Thymus (tissue), 11 donors: Measurements from ENCODE around the gene TADA2A. TPM values are rescaled to one million over a fixed set of nuclear protein-coding genes. Genes with fewer than 3 reads are reported as not detected.

ENCODE experiments used
- DNase-seq, 9 donors: peaks; one replicate each; pipeline ENCODE4 v3.0.0-alpha.2; 2013; ENCODE audit warnings: low spot score in 9 of 9, low read depth in 6 of 9, missing footprints in 1 of 9
- H3K27ac ChIP-seq, 2 donors: one replicate each; pipeline ENCODE4 v1.5.1; 2013; ENCODE audit warnings: control low read depth in 1 of 2, low read depth in 1 of 2, low read length in 1 of 2, mild to moderate bottlenecking in 1 of 2, moderate library complexity in 1 of 2
- H3K27me3 ChIP-seq, 2 donors: one replicate each; pipeline ENCODE4 v1.5.1; 2013; ENCODE audit warnings: low read length in 1 of 2; ENCODE audit not compliant: control insufficient read depth in 2 of 2, insufficient read depth in 1 of 2
- H3K36me3 ChIP-seq, 2 donors: one replicate each; pipeline ENCODE4 v1.5.1; 2013; ENCODE audit warnings: low read length in 1 of 2, mild to moderate bottlenecking in 1 of 2, moderate library complexity in 1 of 2; ENCODE audit not compliant: control insufficient read depth in 2 of 2, insufficient read depth in 2 of 2
- H3K4me1 ChIP-seq, 2 donors: one replicate each; pipeline ENCODE4 v1.5.1; 2013; ENCODE audit warnings: low read length in 2 of 2; ENCODE audit not compliant: control insufficient read depth in 2 of 2, insufficient read depth in 2 of 2
- H3K4me3 ChIP-seq, 2 donors: one replicate each; pipeline ENCODE4 v1.5.1; 2013; ENCODE audit warnings: low read length in 2 of 2, control low read depth in 1 of 2, mild to moderate bottlenecking in 1 of 2
- H3K9me3 ChIP-seq, 2 donors: one replicate each; pipeline ENCODE4 v1.5.1; 2013; ENCODE audit warnings: low read length in 1 of 2, mild to moderate bottlenecking in 1 of 2; ENCODE audit not compliant: control insufficient read depth in 2 of 2, insufficient read depth in 1 of 2
- WGBS: extraction: QIAGEN DNeasy Blood & Tissue Kit; methylation state at CpG from one replicate; pipeline ENCODE4 v1.1.7; 2013; 5-methylcytosine and 5-hydroxymethylcytosine counted together
- polyA plus RNA-seq: library from polyadenylated mRNA; stranded (reverse); fragments of 200-250 nt; gene quantifications from one replicate; pipeline ENCODE4 v1.2.3, GENCODE V29; 2013
- total RNA-seq: library from RNA; stranded (reverse); fragments of 120-200 nt; gene quantifications from one replicate; pipeline ENCODE4 v1.2.4, GENCODE V29; 2013
- donor health status: healthy.

TADA2A gene
- total and polyA plus RNA-seq, 2 donors, result 14.8 to 18.8 TPM

DNA sequence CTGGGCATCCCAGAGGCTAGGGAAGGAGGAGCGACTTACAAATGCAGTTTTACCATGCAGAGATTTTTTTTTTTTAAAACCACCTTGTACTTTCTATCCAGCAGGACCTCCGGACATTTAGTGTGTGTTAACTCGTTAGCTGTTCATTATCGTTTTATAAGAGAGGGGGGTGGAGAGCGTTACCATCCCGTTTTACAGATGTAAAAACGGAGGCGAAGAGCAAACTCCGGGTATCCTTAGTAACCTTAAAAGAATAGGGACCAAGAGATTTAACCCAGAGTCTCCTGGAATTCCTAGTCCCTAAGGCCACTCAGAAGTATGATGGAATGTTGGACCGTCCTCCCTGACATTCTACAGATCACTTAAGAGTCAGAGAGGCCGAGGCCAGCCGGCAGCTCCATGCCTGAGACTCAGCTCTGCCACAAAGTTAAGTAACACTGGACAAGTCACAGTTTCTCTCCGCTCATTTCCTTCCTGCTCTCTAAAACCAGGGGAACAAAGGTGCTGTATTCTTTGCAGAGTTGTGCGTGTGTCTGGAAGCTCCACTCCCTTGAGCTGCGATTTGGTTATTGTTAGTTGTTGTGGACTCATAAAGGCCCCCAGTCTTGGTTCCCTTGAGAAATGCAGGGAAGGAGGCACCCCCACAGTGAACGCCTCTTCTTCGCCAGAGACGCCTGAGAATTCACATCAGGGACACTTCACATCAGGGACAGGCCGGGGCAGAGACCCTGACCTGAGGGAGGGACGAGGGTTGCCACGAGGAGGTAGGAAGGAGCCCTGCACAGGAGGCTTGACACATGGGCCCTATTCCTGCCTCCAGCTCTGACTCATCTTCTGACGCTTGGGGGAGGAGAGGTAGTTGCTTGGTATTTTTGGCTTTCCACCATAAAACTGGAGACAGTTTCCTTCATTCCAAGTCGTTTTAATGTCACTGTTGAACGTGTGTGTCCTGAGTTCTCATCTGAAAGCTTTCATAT lies 84.2 kb downstream of the TADA2A start:
- Histone ChIP-seq H3K36me3 (no peaks in the 10 kb centered on the region), H3K27me3 (peaks cover 8 to 19% of the 10 kb centered on the region in 2 donors), H3K4me1 (peaks cover 4 to 22% of the 10 kb centered on the region in 2 donors), H3K27ac (peak overlapping the region; percentile 26 to 32), H3K4me3 (peak overlapping the region; percentile 60 to 78), H3K9me3 (no peaks in the 10 kb centered on the region)
- peak in 1 of 9 donors; percentile 20 for DNase-seq
- 53% methylated on average over 24 of the region's 24 CpGs for WGBS

DNA sequence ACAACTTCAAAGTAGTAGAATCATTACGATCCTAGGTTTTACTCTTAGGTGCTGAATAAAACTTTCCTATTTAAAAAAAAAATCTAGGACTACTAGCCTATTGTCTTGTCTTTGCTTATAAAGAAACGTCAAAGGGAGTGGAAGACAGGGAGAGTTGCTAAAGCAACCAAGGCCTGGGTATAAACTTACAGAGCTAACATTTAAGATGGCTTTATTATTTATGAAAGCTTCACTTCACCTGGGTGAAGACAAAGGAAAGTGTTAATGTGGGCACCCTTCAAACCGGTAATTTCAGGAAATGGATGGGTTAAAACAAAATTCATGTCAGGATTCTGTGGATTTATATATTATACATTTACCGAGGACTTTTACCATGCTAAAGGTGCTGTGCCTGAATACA lies 85.5 kb downstream of the TADA2A start:
- H3K27ac ChIP-seq, result no peak overlapping the region
- 85% methylated on average over 4 of the region's 4 CpGs for WGBS

DNA sequence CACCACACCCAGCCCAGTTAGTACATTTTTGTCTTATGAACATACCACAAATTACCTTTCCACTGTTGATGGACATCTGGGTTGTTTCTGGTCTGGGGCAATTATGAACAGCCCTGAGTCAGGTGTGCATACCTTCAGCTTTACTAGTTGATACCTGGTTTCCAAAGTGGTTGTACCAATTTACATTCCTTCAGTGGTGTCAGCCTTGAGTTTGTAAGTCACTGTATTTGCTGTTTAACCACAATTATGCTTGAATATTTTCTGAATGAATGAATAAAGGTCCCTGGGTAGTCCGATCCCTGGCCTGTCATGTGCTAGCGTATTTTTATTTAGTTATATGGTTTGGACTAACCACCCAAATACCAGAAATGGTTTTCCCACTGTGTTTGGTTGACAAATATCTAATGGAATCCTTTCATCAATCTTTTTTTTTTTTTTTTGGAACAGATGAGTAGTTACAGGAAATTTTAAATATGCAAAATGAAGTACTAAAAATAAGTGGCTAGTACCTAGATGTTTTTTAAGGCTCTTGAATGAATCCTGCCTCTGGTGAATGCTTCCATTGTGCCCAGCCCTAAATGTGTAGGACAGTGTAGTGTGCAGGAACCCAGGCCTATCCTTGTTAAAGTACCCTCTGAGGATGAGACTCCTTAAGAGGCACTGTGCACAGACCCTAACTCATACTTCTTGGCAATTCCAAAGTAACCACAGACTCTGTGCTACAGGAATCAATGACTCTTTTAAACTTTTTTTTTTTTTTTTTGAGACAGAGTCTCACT lies 86.8 kb downstream of the TADA2A start:
- no peak overlapping the region for H3K4me3 ChIP-seq
- DNase-seq, result no peak
- H3K9me3 ChIP-seq, result no peaks in the 10 kb centered on the region
- H3K4me1 ChIP-seq, result peaks cover 4 to 22% of the 10 kb centered on the region in 2 donors
- WGBS, result 97% methylated on average over 2 of the region's 2 CpGs
- H3K36me3 ChIP-seq, result no peaks in the 10 kb centered on the region
- peaks cover 6 to 15% of the 10 kb centered on the region in 2 donors for H3K27me3 ChIP-seq
- H3K27ac ChIP-seq, result no peak overlapping the region

More for the DNA sequence above, 85.5 kb downstream of the TADA2A start:
- peaks cover 8 to 19% of the 10 kb centered on the region in 2 donors for H3K27me3 ChIP-seq
- no peaks in the 10 kb centered on the region for H3K9me3 ChIP-seq
- H3K36me3 ChIP-seq, result no peaks in the 10 kb centered on the region
- DNase-seq, result no peak
- H3K4me3 ChIP-seq, result no peak overlapping the region
- peaks cover 4 to 22% of the 10 kb centered on the region in 2 donors for H3K4me1 ChIP-seq

DNA sequence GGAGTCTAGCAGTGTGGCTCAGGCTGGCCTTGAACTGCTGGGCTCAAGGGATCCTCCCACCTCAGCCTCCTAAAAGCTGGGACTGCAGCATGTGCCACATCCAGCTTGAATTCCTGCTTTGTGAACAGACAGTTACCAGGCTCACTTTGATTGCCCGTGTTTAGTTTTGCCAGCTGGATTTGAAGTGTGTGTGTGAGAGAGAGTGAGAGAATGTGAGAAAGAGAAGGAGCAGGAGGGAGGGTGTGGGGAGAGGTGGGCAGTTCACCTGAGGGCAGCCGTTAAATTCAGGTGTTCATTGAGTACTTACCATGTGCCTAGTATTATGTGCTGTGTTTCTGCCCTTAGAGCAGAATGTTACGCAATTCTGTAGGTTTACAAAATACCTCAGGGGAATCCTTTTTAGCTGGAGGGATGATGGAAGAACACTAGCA lies 87.7 kb downstream of the TADA2A start:
- DNase-seq, result no peak

DNA sequence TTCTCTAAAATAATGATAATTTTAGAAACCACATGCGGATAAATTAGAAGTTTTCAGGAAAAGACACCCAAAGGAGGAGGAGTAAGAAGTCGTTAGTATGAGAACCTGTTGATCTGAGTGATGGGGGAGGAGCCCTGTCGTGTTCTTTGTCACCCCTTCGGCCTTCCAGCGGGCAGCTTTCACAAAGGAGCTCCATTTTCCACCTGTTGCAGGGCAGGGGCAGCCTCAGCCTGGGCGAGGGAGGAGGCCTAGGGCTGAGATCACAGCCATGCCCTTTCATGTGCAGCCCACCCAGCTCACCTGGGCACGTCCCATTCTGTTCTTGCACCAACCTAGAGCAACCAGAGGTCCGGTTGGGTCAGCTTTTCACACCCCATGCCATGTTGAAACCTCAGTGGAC lies 88.3 kb downstream of the TADA2A start:
- WGBS, result 93% methylated on average over 8 of the region's 8 CpGs
- no peak for DNase-seq
- peaks cover 0 to 5% of the 10 kb centered on the region in 2 donors for H3K27me3 ChIP-seq
- peaks cover 0 to 12% of the 10 kb centered on the region in 2 donors for H3K4me1 ChIP-seq
- H3K4me3 ChIP-seq, result no peak overlapping the region
- no peak overlapping the region for H3K27ac ChIP-seq
- no peaks in the 10 kb centered on the region for H3K36me3 ChIP-seq
- no peaks in the 10 kb centered on the region for H3K9me3 ChIP-seq

More for the DNA sequence above, 87.7 kb downstream of the TADA2A start:
- Histone ChIP-seq H3K27ac (no peak overlapping the region), H3K9me3 (no peaks in the 10 kb centered on the region), H3K27me3 (peaks cover 0 to 6% of the 10 kb centered on the region in 2 donors), H3K4me1 (peaks cover 0 to 12% of the 10 kb centered on the region in 2 donors), H3K36me3 (no peaks in the 10 kb centered on the region), H3K4me3 (no peak overlapping the region)
- 95% methylated on average over 3 of the region's 3 CpGs for WGBS

DNA sequence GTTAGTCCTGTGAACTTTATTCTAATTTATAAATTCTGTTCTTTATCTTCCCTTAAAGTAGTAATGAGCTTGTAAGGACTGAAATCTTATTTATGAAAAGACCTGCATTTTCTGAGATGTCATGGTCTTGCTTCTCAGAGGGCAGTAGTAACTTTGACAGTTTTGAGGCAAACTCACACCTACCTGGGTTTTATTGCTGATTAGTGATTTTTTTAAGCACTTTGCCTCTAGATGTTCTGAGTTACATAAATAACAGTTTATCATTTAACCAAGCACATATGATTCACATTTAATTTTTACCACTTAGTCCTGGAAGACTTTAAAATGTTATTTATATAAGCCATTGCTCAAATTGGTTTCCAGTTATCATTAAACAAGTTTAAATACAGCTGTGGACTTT lies 93.7 kb downstream of the TADA2A start:
- DNase-seq, result no peak
- H3K36me3 ChIP-seq, result no peaks in the 10 kb centered on the region
- no peak overlapping the region for H3K4me3 ChIP-seq
- peaks cover 0 to 3% of the 10 kb centered on the region in 2 donors for H3K4me1 ChIP-seq
- H3K27ac ChIP-seq, result no peak overlapping the region
- H3K9me3 ChIP-seq, result no peaks in the 10 kb centered on the region
- H3K27me3 ChIP-seq, result no peaks in the 10 kb centered on the region

DNA sequence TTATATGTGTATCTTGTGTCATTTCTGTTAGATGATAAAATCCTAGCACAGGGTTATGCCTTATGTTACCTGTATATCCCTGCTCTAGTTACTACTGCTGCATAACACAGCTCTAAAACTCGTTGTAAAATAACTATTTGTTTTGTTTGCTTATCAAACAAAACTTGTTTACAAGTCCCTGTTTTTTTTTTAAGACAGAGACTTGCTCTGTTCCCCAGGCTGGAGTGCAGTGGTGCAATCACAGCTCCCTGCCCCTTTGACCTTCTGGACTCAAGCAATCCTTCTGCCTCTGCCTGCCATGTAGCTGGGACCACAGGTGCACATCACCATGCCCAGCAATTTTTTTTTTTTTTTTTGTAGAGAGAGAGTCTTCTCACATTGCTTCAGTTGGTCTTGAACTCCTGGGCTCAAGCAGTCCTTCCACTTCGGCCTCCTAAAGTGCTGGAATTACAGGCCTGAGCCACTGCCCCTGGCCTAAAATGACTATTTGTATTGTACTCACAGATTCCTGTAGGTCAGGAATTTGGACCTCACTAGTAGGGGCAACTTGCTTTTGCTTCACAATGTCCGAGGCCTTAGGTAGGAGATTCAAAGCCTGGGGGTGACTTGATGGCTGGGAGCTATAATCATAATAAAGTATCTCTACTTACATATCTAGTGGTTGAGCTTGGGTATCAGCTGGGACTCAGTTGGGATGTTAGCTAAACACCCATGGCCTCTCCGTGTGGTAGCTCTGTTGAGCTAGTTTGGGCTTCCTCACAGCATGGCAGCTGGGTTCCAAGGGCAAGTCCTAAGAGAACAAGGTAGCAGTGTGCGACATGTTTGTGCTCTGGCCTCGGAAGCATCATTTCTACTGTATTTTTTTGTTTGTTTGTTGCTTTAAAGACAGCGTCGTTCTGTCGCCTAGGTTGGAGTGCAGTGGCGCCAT lies 95.6 kb downstream of the TADA2A start:
- 96% methylated on average over 10 of the region's 10 CpGs for WGBS
- H3K4me1 ChIP-seq, result peaks cover 0 to 3% of the 10 kb centered on the region in 2 donors
- no peak for DNase-seq
- H3K36me3 ChIP-seq, result no peaks in the 10 kb centered on the region
- H3K4me3 ChIP-seq, result no peak overlapping the region
- H3K27ac ChIP-seq, result no peak overlapping the region
- no peaks in the 10 kb centered on the region for H3K9me3 ChIP-seq
- no peaks in the 10 kb centered on the region for H3K27me3 ChIP-seq

DNA sequence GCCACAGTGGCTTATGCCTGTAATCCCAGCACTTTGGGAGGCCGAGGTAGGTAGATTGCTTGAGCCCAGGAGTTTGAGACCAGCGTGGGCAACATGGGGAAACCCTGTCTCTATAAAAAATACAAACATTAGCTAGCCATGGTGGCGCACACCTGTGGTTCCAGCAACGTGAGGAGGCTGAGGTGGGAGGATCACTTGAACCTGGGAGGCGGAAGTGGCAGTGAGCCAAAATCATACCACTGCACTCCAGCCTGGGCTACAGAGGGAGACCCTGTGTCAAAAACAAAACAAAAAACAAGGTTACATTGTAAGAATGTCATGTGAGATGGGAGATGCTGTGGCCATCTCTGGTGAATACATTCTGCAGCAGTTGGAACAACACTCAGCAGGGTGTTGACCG lies 96.5 kb downstream of the TADA2A start:
- H3K9me3 ChIP-seq, result no peaks in the 10 kb centered on the region
- no peaks in the 10 kb centered on the region for H3K27me3 ChIP-seq
- DNase-seq, result no peak
- 95% methylated on average over 6 of the region's 6 CpGs for WGBS
- H3K4me3 ChIP-seq, result no peak overlapping the region
- H3K27ac ChIP-seq, result no peak overlapping the region
- peaks cover 0 to 3% of the 10 kb centered on the region in 2 donors for H3K4me1 ChIP-seq
- no peaks in the 10 kb centered on the region for H3K36me3 ChIP-seq
